OCI-LY3 (cell line): Measurements from ENCODE around the gene OPN3.

Source experiments
- H2AFZ ChIP-seq: fragments of 200-600, 300-600 bp; shearing (Covaris generic); 2 replicates; pipeline ENCODE4 v1.6.0; 2014; ENCODE audit warnings: antibody characterized with exemption, low read depth, low read length
- H3K27ac ChIP-seq: fragments of 200-600, 300-600 bp; sonication (generic); 2 replicates; pipeline ENCODE4 v1.5.1; 2014; ENCODE audit warnings: mild to moderate bottlenecking, low read length, moderate library complexity, mixed read lengths
- H3K27me3 ChIP-seq: fragments of 200-600, 300-600 bp; sonication (generic); 2 replicates; pipeline ENCODE4 v1.6.1; 2014; ENCODE audit warnings: low read depth, low read length, mixed read lengths
- H3K36me3 ChIP-seq: fragments of 200-600, 300-600 bp; sonication (generic); replicated peaks from 2 replicates; pipeline ENCODE3; 2014; ENCODE audit warnings: low read depth, low read length, mixed read lengths
- H3K4me1 ChIP-seq: fragments of 300-600, 200-600 bp; sonication (generic); 2 replicates; pipeline ENCODE4 v1.6.1; 2014; ENCODE audit warnings: low read length, mixed read lengths
- H3K4me2 ChIP-seq: fragments of 200-600, 300-600 bp; sonication (generic); 2 replicates; pipeline ENCODE4 v1.6.1; 2014; ENCODE audit warnings: low read length, mixed read lengths
- H3K4me3 ChIP-seq: fragments of 300-600, 200-600 bp; sonication (generic); 2 replicates; pipeline ENCODE4 v1.5.1; 2014; ENCODE audit warnings: antibody characterized with exemption, mild to moderate bottlenecking, low read length, moderate library complexity
- H3K79me2 ChIP-seq: fragments of 300-600, 200-600 bp; shearing (Covaris generic); 2 replicates; pipeline ENCODE4 v1.6.1; 2014; ENCODE audit warnings: mild to moderate bottlenecking, low read length, mixed read lengths
- H3K9ac ChIP-seq: fragments of 300-600, 200-600 bp; shearing (Covaris generic); 2 replicates; pipeline ENCODE4 v1.6.0; 2014; ENCODE audit warnings: mild to moderate bottlenecking, low read length, moderate library complexity
- H3K9me3 ChIP-seq: fragments of 200-600, 300-600 bp; shearing (Covaris generic); 2 replicates; pipeline ENCODE4 v1.6.1; 2014; ENCODE audit warnings: low read length, mixed read lengths; ENCODE audit not compliant: insufficient read depth
- H4K20me1 ChIP-seq: fragments of 200-600, 300-600 bp; sonication (generic); 2 replicates; pipeline ENCODE4 v1.6.1; 2016; ENCODE audit warnings: low read length, mixed read lengths; ENCODE audit not compliant: insufficient read depth
- EZH2phosphoT487 ChIP-seq: fragments of 200-600 bp; shearing (Covaris generic); IDR thresholded peaks from 2 replicates; pipeline ENCODE4 v1.6.1; 2018; ENCODE audit warnings: antibody characterized with exemption, mixed run types, low read depth
- TF ChIP-seq, protein P1 (sequence below): fragments of 200-600, 300-600 bp; sonication (generic); IDR thresholded peaks from 2 replicates; pipeline ENCODE4 v1.5.1; 2014; ENCODE audit warnings: antibody characterized with exemption, low read length, low read depth

The OPN3 gene

DNA sequence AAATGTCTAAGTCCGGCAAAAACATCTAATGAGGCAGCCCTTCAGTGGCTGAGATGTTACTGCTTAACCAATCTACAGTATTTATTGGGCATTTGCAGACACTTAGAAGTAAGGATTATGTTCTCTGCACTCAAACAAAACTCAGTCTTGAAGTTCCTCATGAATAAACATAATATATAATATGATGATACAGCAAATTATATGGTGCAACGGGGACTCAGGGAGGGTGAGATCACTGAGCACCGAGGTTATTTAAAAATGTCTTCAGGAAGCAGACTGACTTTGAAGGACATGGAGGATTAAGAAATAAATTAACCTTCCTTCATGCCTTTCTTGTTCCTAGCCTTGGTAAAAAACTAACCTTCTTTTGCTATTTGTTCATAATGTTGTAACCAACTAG is 39.8 kb upstream of the OPN3 start:
- H3K79me2 ChIP-seq, result no peaks in the 10 kb centered on the region
- H3K9me3 ChIP-seq, result no peaks in the 10 kb centered on the region
- peaks cover 34% of the 10 kb centered on the region for H3K27me3 ChIP-seq
- no peak overlapping the region for H3K9ac ChIP-seq
- H4K20me1 ChIP-seq, result no peaks in the 10 kb centered on the region
- no peak overlapping the region for H3K4me2 ChIP-seq
- H3K4me1 ChIP-seq, result no peaks in the 10 kb centered on the region
- no peak for TF ChIP-seq EZH2phosphoT487
- TF ChIP-seq, protein P1, sequence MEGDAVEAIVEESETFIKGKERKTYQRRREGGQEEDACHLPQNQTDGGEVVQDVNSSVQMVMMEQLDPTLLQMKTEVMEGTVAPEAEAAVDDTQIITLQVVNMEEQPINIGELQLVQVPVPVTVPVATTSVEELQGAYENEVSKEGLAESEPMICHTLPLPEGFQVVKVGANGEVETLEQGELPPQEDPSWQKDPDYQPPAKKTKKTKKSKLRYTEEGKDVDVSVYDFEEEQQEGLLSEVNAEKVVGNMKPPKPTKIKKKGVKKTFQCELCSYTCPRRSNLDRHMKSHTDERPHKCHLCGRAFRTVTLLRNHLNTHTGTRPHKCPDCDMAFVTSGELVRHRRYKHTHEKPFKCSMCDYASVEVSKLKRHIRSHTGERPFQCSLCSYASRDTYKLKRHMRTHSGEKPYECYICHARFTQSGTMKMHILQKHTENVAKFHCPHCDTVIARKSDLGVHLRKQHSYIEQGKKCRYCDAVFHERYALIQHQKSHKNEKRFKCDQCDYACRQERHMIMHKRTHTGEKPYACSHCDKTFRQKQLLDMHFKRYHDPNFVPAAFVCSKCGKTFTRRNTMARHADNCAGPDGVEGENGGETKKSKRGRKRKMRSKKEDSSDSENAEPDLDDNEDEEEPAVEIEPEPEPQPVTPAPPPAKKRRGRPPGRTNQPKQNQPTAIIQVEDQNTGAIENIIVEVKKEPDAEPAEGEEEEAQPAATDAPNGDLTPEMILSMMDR, result no peak
- H3K4me3 ChIP-seq, result no peak overlapping the region
- no peaks in the 10 kb centered on the region for H3K36me3 ChIP-seq
- H3K27ac ChIP-seq, result no peak overlapping the region
- no peak overlapping the region for H2AFZ ChIP-seq

DNA sequence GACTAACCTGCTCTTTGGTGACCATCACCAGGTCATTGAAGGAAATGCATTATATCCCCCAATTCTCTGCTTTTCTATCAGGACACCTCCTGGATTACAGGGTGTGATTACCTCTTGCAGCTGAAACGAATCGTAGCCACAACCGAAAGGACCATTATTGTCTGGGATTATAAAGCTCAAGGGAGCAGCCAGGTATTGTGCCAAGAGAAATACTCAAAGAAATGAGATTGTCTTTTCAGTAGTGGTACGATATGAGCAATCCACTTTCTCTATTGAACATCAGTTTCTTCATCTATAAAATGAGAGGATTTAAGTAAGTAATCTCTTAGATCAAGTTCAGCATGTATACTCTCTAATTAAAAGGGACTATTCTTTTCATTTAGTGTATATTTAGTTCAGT is 39.2 kb upstream of the OPN3 start:
- Histone ChIP-seq H3K4me2 (no peak overlapping the region), H3K36me3 (no peaks in the 10 kb centered on the region), H3K9me3 (no peaks in the 10 kb centered on the region), H3K79me2 (no peaks in the 10 kb centered on the region), H3K9ac (no peak overlapping the region), H2AFZ (no peak overlapping the region), H3K4me3 (no peak overlapping the region), H4K20me1 (no peaks in the 10 kb centered on the region), H3K27me3 (peaks cover 34% of the 10 kb centered on the region), H3K27ac (no peak overlapping the region), H3K4me1 (no peaks in the 10 kb centered on the region)
- TF ChIP-seq, protein P1, result no peak
- no peak for TF ChIP-seq EZH2phosphoT487

DNA sequence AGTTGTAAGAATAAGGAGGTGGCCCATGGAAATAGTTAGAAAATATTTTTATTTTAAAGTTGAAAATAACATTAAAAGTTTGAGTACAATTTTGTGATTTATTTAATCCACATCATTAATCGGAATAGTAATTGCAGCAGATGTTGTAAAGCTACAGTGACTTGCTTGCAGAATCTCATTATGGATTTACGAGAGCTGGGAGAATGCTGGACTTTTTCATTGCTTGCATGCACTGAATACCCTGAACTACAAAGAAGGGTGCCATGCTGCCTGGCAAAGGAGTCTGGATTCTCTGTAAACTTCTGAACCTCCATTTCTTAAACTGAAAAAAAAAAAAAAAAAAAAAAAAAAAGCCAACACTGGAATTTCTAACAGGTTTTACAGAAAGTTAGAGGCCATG is 38.4 kb upstream of the OPN3 start:
- Histone ChIP-seq H3K36me3 (no peaks in the 10 kb centered on the region), H3K27me3 (peaks cover 34% of the 10 kb centered on the region), H2AFZ (no peak overlapping the region), H3K9ac (no peak overlapping the region), H4K20me1 (no peaks in the 10 kb centered on the region), H3K27ac (no peak overlapping the region), H3K4me3 (no peak overlapping the region), H3K79me2 (no peaks in the 10 kb centered on the region), H3K9me3 (no peaks in the 10 kb centered on the region), H3K4me2 (no peak overlapping the region), H3K4me1 (no peaks in the 10 kb centered on the region)
- TF ChIP-seq EZH2phosphoT487, result no peak
- TF ChIP-seq, protein P1, result no peak

GRCh38 chr1:241677201-241677600 is 37.0 kb upstream of the OPN3 start:
- peaks cover 40% of the 10 kb centered on the region for H3K27me3 ChIP-seq
- TF ChIP-seq EZH2phosphoT487, result no peak
- TF ChIP-seq, protein P1, result no peak
- no peak overlapping the region for H2AFZ ChIP-seq
- no peak overlapping the region for H3K27ac ChIP-seq
- H3K4me2 ChIP-seq, result peak overlapping the region; percentile 8; the same call in 1 of the 2 replicates
- no peaks in the 10 kb centered on the region for H3K36me3 ChIP-seq
- no peak overlapping the region for H3K9ac ChIP-seq
- H3K4me3 ChIP-seq, result no peak overlapping the region
- H3K4me1 ChIP-seq, result no peaks in the 10 kb centered on the region
- no peaks in the 10 kb centered on the region for H4K20me1 ChIP-seq
- no peaks in the 10 kb centered on the region for H3K9me3 ChIP-seq
- no peaks in the 10 kb centered on the region for H3K79me2 ChIP-seq
